Thyroid gland (tissue), 4 donors: ENCODE data around the gene QARS1. TPM values are rescaled to one million over a fixed set of nuclear protein-coding genes. Genes with fewer than 3 reads are reported as not detected.

Source experiments
- DNase-seq, 2 donors: peaks; one replicate each; pipeline ENCODE4 v3.0.0-alpha.2; 2019
- H3K27ac ChIP-seq, 3 donors: fragments of 200-600 bp; sonication (generic); 1 replicate in 2 of 3; 2 replicates in 1 of 3; pipeline ENCODE4 v1.5.1; 2016 to 2019; ENCODE audit warnings: mild to moderate bottlenecking in 1 of 3, moderate library complexity in 1 of 3
- H3K27me3 ChIP-seq: fragments of 200-600 bp; sonication (generic); one replicate; pipeline ENCODE4 v1.5.1; 2019
- H3K36me3 ChIP-seq, 2 donors: fragments of 200-600 bp; sonication (generic); one replicate each; pipeline ENCODE4 v1.5.1; 2016 to 2019
- H3K4me1 ChIP-seq, 2 donors: fragments of 200-600 bp; sonication (generic); one replicate each; pipeline ENCODE4 v1.5.1; 2017 to 2019
- H3K4me3 ChIP-seq, 3 donors: fragments of 200-600 bp; sonication (generic); replicated peaks in 1 of 3; 1 replicate in 2 of 3; 2 replicates in 1 of 3; pipeline ENCODE4 v1.5.1; 2016; ENCODE audit warnings: mild to moderate bottlenecking in 1 of 3
- H3K9me3 ChIP-seq: fragments of 200-600 bp; sonication (generic); one replicate; pipeline ENCODE4 v1.5.1; 2017
- CTCF ChIP-seq, 6 experiments: fragments of 200-600 bp in 3 of 6; fragments of 450-650 bp in 3 of 6; sonication (generic) in 3 of 6; IDR thresholded peaks; one replicate each; pipeline ENCODE4 v1.5.1; 2016 to 2019; ENCODE audit warnings: antibody characterized with exemption in 6 of 6, mild to moderate bottlenecking in 2 of 6, inconsistent platforms in 1 of 6, moderate library complexity in 1 of 6
- POLR2A ChIP-seq, 2 donors: fragments of 450-650 bp; IDR thresholded peaks; one replicate each; pipeline ENCODE4 v1.6.1; 2017; ENCODE audit warnings: antibody characterized with exemption in 2 of 2, mild to moderate bottlenecking in 2 of 2, moderate library complexity in 1 of 2
- WGBS, 2 donors: methylation state at CpG; one replicate each; pipeline ENCODE4 v1.1.5; 2017; 5-methylcytosine and 5-hydroxymethylcytosine counted together
- intact Hi-C: fragments of 100-400 bp; cut with DNase I; formaldehyde crosslinking; loops from one replicate; pipeline ENCODE4 v1.15.1; 2023
- total RNA-seq, 4 donors: library from RNA; depleted of rRNA; stranded (reverse); fragments of >200 nt; gene quantifications; one replicate each; pipeline ENCODE4 v1.2.3, GENCODE V29; 2016

The QARS1 gene
- total RNA-seq, 4 donors from 2014 or later = 158 to 273 (median 251) TPM

- Histone ChIP-seq H3K36me3 (peaks cover 22 to 24% of the 10 kb centered on the region in 2 donors), H3K4me1 (peaks cover 15 to 19% of the 10 kb centered on the region in 2 donors), H3K4me3 (peak overlapping the region; percentile 11 to 93 (median 71)), H3K9me3 (no peaks in the 10 kb centered on the region), H3K27ac (peak overlapping the region; percentile 82 to 94 (median 93)), H3K27me3 (no peaks in the 10 kb centered on the region)
- TF ChIP-seq CTCF (IDR thresholded peaks at IDR 0.05) = no peak
- TF ChIP-seq POLR2A (IDR thresholded peaks at IDR 0.05) = no peak
- WGBS, 2 donors = 47 to 55% methylated on average over 9 of the region's 9 CpGs
- intact Hi-C loops = no loop called here
- DNase-seq = no peak
Measured at GRCh38 chr3:49132073-49132436, 27.5 kb upstream of the QARS1 start.

- peak overlapping the region in 1 of 3 donors; percentile 71 for H3K4me3 ChIP-seq
- H3K36me3 ChIP-seq = peaks cover 26 to 28% of the 10 kb centered on the region in 2 donors
- no peak for TF ChIP-seq CTCF (IDR thresholded peaks at IDR 0.05)
- no peak for TF ChIP-seq POLR2A (IDR thresholded peaks at IDR 0.05)
- H3K27me3 ChIP-seq = no peaks in the 10 kb centered on the region
- peak overlapping the region in 2 of 3 donors; percentile 82 to 93 for H3K27ac ChIP-seq
- intact Hi-C loops = no loop called here
- H3K4me1 ChIP-seq = peaks cover 15 to 19% of the 10 kb centered on the region in 2 donors
- no peak for DNase-seq
- WGBS, 2 donors = 96 to 97% methylated on average over 4 to 6 of the region's 6 CpGs
- no peaks in the 10 kb centered on the region for H3K9me3 ChIP-seq
Measured at GRCh38 chr3:49131576-49131975, 27.0 kb upstream of the QARS1 start.

- intact Hi-C loops = no loop called here
Measured at GRCh38 chr3:49131040-49131439, 26.5 kb upstream of the QARS1 start.

GRCh38 chr3:49124991-49125670 lies 20.6 kb upstream of the QARS1 start:
- Histone ChIP-seq H3K36me3 (peaks cover 60 to 74% of the 10 kb centered on the region in 2 donors), H3K4me3 (no peak overlapping the region), H3K27ac (no peak overlapping the region), H3K9me3 (no peaks in the 10 kb centered on the region), H3K4me1 (peaks cover 0 to 4% of the 10 kb centered on the region in 2 donors), H3K27me3 (no peaks in the 10 kb centered on the region)
- no peak for DNase-seq
- WGBS, 2 donors = 80 to 87% methylated on average over 10 to 14 of the region's 14 CpGs
- TF ChIP-seq POLR2A (IDR thresholded peaks at IDR 0.05) (no peak), CTCF (IDR thresholded peaks at IDR 0.05) (no peak)
- intact Hi-C loops = no loop called here

More at GRCh38 chr3:49131040-49131439, 26.5 kb upstream of the QARS1 start:
- no peak for DNase-seq
- H3K36me3 ChIP-seq = peaks cover 32 to 33% of the 10 kb centered on the region in 2 donors
- peak overlapping the region in 1 of 3 donors; percentile 82 for H3K27ac ChIP-seq
- 88 to 90% methylated on average over 7 to 12 of the region's 12 CpGs for WGBS, 2 donors
- TF ChIP-seq POLR2A (IDR thresholded peaks at IDR 0.05) = no peak
- TF ChIP-seq CTCF (IDR thresholded peaks at IDR 0.05) = no peak
- no peak overlapping the region for H3K4me3 ChIP-seq
- no peaks in the 10 kb centered on the region for H3K27me3 ChIP-seq
- H3K9me3 ChIP-seq = no peaks in the 10 kb centered on the region
- H3K4me1 ChIP-seq = peaks cover 15 to 19% of the 10 kb centered on the region in 2 donors

- WGBS, 2 donors = 93 to 95% methylated on average over 2 to 5 of the region's 7 CpGs
- Histone ChIP-seq H3K9me3 (no peaks in the 10 kb centered on the region), H3K27ac (no peak overlapping the region), H3K27me3 (no peaks in the 10 kb centered on the region), H3K4me3 (no peak overlapping the region), H3K4me1 (peaks cover 9 to 12% of the 10 kb centered on the region in 2 donors), H3K36me3 (peaks cover 59 to 66% of the 10 kb centered on the region in 2 donors)
- no peak for DNase-seq
- TF ChIP-seq CTCF (IDR thresholded peaks at IDR 0.05) = no peak
- TF ChIP-seq POLR2A (IDR thresholded peaks at IDR 0.05) = no peak
- intact Hi-C loops = no loop called here
Measured at GRCh38 chr3:49124203-49124602, 19.6 kb upstream of the QARS1 start.
